BJ (cell line): ENCODE data around the gene JUNB. TPM values are rescaled to one million over a fixed set of nuclear protein-coding genes. Genes with fewer than 3 reads are reported as not detected.

Experiments used
- CTCF ChIA-PET: fragments of 350-600 bp; formaldehyde crosslinking; extraction: SDS; loops from one replicate; lab custom pipeline; 2021; ENCODE audit warnings: antibody characterized with exemption, inconsistent platforms; lab: Yijun Ruan, JAX
- POLR2A ChIA-PET: fragments of 300-600 bp; sonication (Branson Sonifier 250); formaldehyde crosslinking; extraction: SDS; loops from one replicate; lab custom pipeline; 2021; ENCODE audit warnings: antibody characterized with exemption; lab: Charles Lee
- DNase-seq: peaks from one replicate; pipeline ENCODE4 v3.0.0-alpha.2; 2011; ENCODE audit warnings: low read depth
- H3K27me3 ChIP-seq: 2 replicates; pipeline ENCODE4 v1.6.0; 2011; ENCODE audit warnings: low read length; ENCODE audit not compliant: control insufficient read depth, insufficient read depth
- H3K36me3 ChIP-seq: 2 replicates; pipeline ENCODE4 v1.5.1; 2011; ENCODE audit warnings: low read length; ENCODE audit not compliant: control insufficient read depth, insufficient read depth
- H3K4me3 ChIP-seq: 2 replicates; pipeline ENCODE4 v1.5.1; 2011; ENCODE audit warnings: low read depth, mild to moderate bottlenecking, control low read depth, low read length
- CTCF ChIP-seq: IDR thresholded peaks from 2 replicates; pipeline ENCODE4 v1.5.1; 2011; ENCODE audit warnings: low read depth, mild to moderate bottlenecking, control low read depth, inconsistent platforms, low read length, moderate library complexity; ENCODE audit not compliant: insufficient read depth
- polyA plus RNA-seq: library from polyadenylated mRNA; depleted of rRNA; stranded (reverse); fragments of >200 nt; gene quantifications from 2 replicates; pipeline ENCODE4 v1.2.3, GENCODE V29; 2011

JUNB gene
- polyA plus RNA-seq, 1 experiment: 49.4 TPM

DNA sequence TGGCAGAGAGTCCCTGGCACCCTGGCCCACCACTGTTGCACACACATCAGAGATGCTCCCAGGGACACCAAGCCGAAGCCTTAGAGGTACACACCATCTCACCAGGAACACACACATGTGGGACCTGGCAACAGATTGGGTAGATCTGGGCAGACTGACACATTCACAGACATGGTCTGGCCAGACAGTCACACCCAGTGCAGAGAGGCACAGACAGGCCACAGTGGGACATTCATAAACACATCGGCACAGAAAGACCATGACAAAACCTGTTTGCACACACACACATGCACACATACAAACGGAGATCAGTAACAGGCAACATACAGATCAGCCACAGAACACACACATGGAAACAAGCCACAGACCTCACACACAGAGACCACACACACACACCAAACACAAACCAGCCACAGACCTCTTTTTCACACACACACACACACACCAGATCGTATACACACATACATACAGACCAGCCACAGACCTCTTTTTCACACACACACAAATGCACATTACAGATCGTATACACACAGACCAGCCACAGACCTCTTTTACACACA, 6.3 kb upstream of the JUNB start:
- POLR2A ChIA-PET: no interaction called here
- CTCF ChIA-PET: no interaction called here
- DNase-seq: no peak
- H3K27me3 ChIP-seq: no peaks in the 10 kb centered on the region
- H3K4me3 ChIP-seq: no peak overlapping the region
- no peaks in the 10 kb centered on the region for H3K36me3 ChIP-seq
- TF ChIP-seq CTCF: no peak

DNA sequence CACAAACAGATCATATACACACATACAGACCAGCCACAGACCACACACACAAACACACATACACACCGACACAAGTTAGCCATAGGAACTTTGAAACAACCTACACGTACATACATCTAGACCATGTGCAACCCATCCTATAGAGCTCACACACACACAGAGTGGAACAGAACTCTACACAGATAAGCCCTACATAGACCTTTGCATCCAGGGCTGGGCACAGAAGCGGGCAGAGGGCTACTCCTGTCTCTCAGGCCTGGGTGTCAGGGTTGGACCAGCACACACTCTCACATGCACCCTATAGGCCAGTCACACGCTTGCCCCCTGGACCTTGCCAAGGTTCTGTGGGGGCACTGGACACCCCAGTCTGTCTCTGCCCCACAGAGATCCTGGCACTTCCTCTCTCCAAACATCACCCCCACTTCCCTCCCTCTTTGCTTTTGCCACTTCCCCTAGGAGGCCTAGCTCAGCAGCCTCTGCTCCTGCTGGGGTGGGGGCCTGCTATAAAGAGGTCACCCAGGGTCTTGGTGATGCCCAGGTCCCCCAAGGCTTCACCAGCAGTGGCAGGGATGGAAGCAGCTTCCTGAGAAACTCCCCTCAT, 5.8 kb upstream of the JUNB start:
- no peak for DNase-seq
- H3K27me3 ChIP-seq: no peaks in the 10 kb centered on the region
- H3K4me3 ChIP-seq: no peak overlapping the region
- ChIA-PET CTCF (interaction anchor here (0.6 to 1.2 kb wide), 2 partner anchors 10 to 52 kb away, joined by 4 to 5 read pairs; no protein-coding TSS in a partner anchor), POLR2A (no interaction called here)
- TF ChIP-seq CTCF: no peak
- no peaks in the 10 kb centered on the region for H3K36me3 ChIP-seq

DNA sequence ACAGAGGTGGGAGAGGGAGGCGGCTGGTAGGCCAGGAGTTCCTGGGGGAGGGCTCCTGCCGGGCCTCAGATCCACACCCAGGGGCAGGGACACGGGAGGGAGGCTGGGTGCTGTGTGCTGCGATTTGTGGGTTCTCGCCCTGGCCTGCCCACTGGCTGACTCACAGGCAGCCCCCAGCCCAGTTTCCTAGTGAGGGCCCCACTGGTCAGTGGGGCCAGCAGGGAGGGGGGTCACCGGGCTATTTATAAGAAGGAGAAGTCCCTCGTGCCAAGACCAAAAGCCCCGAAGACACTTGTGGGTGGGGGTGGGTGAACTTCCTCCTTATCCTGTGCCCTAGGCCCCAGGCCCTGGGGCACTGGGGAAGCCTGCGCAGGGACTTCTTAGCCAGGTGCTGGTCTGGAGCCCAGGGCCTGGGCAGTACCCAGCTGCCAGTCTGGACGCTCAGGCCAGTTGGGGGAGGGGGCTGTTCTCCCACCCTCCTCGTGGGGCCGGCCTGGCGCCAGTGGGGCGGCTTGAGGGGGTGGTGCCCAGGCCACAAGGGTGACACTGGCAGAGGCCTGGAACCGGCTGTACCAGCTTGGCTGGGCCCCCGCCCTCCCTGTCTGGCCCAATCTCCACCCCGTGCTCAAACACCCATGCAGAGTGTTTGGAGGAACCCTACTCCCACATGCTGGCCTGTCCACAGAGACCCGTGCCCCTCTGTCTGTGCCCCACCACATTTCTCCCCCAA, 5.0 kb upstream of the JUNB start:
- POLR2A ChIA-PET: no interaction called here
- CTCF ChIA-PET: interaction anchor here (0.6 to 3.6 kb wide), 3 partner anchors 9 to 51 kb away, joined by 4 to 28 read pairs (median 5); no protein-coding TSS in a partner anchor
- H3K36me3 ChIP-seq: no peaks in the 10 kb centered on the region
- no peak for DNase-seq
- no peak for TF ChIP-seq CTCF
- H3K4me3 ChIP-seq: no peak overlapping the region
- no peaks in the 10 kb centered on the region for H3K27me3 ChIP-seq

GRCh38 chr19:12786952-12787351, 4.3 kb upstream of the JUNB start:
- no peak overlapping the region for H3K4me3 ChIP-seq
- ChIA-PET POLR2A (interaction anchor here (0.7 kb wide), 1 partner anchor 1241 kb away, joined by 6 read pairs; no protein-coding TSS in a partner anchor), CTCF (interaction anchor here (3.6 kb wide), 1 partner anchor 9 kb away, joined by 28 read pairs; no protein-coding TSS in a partner anchor)
- no peak for DNase-seq
- H3K36me3 ChIP-seq: no peaks in the 10 kb centered on the region
- no peak for TF ChIP-seq CTCF
- H3K27me3 ChIP-seq: no peaks in the 10 kb centered on the region

DNA sequence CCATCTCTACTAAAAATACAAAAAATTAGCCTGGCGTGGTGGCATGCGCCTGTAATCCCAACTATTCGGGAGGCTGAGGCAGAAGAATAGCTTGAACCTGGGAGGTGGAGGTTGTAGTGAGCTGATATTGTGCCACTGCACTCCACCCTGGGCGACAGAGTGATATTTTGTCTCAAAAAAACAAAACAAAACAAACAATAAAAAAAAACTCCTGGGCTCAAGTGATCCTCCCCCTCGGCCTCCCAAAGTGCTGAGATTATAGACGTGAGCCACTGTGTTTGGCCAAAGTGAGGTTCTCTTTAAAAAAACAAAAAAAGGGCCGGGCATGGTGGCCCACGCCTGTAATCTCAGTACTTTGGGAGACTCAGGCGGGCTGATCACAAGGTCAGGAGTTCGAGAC, 3.8 kb upstream of the JUNB start:
- TF ChIP-seq CTCF: no peak
- no peaks in the 10 kb centered on the region for H3K27me3 ChIP-seq
- POLR2A ChIA-PET: interaction anchor here (0.7 to 1.4 kb wide), 2 partner anchors 9 to 1242 kb away, joined by 4 to 6 read pairs; no protein-coding TSS in a partner anchor
- DNase-seq: no peak
- CTCF ChIA-PET: interaction anchor here (2.3 to 3.6 kb wide), 3 partner anchors 10 to 14 kb away, joined by 5 to 28 read pairs (median 7); no protein-coding TSS in a partner anchor
- H3K4me3 ChIP-seq: no peak overlapping the region
- H3K36me3 ChIP-seq: no peaks in the 10 kb centered on the region
